Fibroblast of pulmonary artery (primary cell): ENCODE results near the gene CGN.
"Not testable (repeated sequence)": the region's sequence is repeated elsewhere in the genome, so short reads cannot be mapped to it uniquely, and the experiment has no call there.

Experiments
- DNase-seq: peaks from one replicate; pipeline ENCODE4 v3.0.0-alpha.2; 2010; ENCODE audit warnings: low read depth
- H3K4me3 ChIP-seq: replicated peaks from 2 replicates; pipeline ENCODE4 v1.5.1; 2011; ENCODE audit warnings: low read depth, mild to moderate bottlenecking, control low read depth, low read length, moderate library complexity
- TF ChIP-seq, protein P1 (sequence below): IDR thresholded peaks from 2 replicates; pipeline ENCODE4 v1.5.1; 2011; ENCODE audit warnings: mild to moderate bottlenecking, control low read depth, low read length, inconsistent platforms; ENCODE audit errors: missing control alignments

CGN gene

DNA sequence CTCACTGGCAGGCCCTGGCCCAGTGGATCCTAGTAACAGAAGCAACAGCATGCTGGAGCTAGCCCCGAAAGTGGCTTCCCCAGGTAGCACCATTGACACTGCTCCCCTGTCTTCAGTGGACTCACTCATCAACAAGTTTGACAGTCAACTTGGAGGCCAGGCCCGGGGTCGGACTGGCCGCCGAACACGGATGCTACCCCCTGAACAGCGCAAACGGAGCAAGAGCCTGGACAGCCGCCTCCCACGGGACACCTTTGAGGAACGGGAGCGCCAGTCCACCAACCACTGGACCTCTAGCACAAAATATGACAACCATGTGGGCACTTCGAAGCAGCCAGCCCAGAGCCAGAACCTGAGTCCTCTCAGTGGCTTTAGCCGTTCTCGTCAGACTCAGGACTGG, 7.7 kb downstream of the CGN start:
- no peak for DNase-seq
- TF ChIP-seq, protein P1, sequence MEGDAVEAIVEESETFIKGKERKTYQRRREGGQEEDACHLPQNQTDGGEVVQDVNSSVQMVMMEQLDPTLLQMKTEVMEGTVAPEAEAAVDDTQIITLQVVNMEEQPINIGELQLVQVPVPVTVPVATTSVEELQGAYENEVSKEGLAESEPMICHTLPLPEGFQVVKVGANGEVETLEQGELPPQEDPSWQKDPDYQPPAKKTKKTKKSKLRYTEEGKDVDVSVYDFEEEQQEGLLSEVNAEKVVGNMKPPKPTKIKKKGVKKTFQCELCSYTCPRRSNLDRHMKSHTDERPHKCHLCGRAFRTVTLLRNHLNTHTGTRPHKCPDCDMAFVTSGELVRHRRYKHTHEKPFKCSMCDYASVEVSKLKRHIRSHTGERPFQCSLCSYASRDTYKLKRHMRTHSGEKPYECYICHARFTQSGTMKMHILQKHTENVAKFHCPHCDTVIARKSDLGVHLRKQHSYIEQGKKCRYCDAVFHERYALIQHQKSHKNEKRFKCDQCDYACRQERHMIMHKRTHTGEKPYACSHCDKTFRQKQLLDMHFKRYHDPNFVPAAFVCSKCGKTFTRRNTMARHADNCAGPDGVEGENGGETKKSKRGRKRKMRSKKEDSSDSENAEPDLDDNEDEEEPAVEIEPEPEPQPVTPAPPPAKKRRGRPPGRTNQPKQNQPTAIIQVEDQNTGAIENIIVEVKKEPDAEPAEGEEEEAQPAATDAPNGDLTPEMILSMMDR: no peak
- no peak overlapping the region for H3K4me3 ChIP-seq

DNA sequence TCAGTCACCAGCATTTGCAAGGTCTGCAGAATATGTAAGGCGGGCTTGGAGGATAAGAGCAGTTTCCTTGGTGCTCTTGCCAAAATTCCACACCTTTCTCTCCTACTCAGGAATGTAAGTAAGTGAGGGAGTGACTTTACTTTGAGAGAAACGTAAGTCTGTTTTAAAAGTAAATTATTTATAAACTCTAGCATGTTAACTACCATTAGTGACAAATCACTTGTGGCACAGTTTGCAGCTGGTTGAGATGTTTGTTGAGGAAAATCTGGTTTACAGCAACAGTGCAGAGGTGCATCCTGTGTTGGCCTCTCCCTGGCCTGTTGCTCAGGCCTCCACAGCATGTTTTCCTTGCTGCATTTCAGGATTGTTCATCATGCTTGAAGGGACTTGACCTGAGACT, 8.5 kb downstream of the CGN start:
- DNase-seq: no peak
- no peak overlapping the region for H3K4me3 ChIP-seq
- TF ChIP-seq, protein P1: no peak

DNA sequence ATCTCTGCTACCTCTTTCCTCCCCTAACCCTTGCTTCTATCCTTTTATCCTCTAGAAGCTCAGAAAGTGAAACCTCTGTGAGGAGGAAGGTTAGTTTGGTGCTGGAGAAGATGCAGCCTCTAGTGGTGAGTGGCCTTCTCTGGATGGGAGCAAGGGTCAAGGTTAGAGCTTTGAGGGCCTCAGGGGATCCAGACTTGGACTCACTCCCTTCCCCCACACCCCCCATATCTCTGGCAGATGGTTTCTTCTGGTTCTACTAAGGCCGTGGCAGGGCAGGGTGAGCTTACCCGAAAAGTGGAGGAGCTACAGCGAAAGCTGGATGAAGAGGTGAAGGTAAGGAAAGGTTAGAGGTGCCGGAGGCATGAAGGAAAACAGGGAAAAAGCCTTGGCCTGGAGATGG, 9.2 kb downstream of the CGN start:
- TF ChIP-seq, protein P1: no peak
- DNase-seq: no peak
- no peak overlapping the region for H3K4me3 ChIP-seq

DNA sequence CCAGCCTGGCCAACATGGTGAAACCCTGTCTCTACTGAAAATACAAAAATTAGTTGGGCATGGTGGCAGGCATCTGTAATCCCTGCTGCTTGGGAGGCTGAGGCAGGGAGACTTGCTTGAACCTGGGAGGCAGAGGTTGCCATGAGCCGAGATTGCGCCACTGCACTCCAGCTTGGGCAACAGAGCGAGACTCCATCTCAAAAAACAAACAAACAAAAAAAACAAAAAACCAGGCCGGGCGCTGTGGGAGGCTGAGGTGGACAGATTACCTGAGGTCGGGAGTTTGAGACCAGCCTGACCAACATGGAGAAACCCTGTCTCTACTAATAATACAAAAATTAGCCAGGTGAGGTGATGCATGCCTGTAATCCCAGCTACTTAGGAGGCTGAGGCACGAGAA, 11.2 kb downstream of the CGN start:
- not testable (repeated sequence) for DNase-seq, H3K4me3 ChIP-seq

DNA sequence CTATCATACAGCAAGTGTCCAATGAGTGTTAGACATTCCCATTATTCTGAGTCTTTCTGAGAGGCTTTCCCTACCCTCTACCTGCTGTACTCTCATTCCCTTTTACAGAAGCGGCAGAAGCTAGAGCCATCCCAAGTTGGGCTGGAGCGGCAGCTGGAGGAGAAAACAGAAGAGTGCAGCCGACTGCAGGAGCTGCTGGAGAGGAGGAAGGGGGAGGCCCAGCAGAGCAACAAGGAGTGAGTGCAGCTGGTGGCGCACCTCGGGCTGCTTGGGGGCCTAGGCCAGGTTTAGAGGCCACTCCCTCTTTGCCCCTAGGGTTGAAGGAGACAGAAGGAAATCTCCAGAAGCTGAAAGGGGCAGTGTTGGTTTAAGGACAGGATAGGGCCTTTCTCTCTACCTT, 12.1 kb downstream of the CGN start:
- TF ChIP-seq, protein P1: no peak
- no peak overlapping the region for H3K4me3 ChIP-seq

DNA sequence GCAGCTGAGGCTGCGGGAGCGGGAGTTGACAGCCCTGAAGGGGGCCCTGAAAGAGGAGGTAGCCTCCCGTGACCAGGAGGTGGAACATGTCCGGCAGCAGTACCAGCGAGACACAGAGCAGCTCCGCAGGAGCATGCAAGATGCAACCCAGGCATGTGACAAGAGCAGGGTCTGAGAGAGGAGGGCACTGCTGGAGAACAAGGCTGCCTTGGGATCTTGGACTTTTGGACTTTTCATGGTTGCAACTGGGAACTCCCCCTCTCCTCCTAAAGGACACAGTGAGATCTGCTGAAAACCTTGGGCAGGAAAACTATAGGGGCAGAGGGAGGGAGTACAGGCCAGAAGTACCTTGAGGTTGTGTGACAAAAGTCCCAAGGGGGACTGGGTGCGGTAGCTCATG, 13.5 kb downstream of the CGN start:
- TF ChIP-seq, protein P1: no peak
- no peak for DNase-seq
- H3K4me3 ChIP-seq: no peak overlapping the region

More for the DNA sequence above, 12.1 kb downstream of the CGN start:
- DNase-seq: no peak

DNA sequence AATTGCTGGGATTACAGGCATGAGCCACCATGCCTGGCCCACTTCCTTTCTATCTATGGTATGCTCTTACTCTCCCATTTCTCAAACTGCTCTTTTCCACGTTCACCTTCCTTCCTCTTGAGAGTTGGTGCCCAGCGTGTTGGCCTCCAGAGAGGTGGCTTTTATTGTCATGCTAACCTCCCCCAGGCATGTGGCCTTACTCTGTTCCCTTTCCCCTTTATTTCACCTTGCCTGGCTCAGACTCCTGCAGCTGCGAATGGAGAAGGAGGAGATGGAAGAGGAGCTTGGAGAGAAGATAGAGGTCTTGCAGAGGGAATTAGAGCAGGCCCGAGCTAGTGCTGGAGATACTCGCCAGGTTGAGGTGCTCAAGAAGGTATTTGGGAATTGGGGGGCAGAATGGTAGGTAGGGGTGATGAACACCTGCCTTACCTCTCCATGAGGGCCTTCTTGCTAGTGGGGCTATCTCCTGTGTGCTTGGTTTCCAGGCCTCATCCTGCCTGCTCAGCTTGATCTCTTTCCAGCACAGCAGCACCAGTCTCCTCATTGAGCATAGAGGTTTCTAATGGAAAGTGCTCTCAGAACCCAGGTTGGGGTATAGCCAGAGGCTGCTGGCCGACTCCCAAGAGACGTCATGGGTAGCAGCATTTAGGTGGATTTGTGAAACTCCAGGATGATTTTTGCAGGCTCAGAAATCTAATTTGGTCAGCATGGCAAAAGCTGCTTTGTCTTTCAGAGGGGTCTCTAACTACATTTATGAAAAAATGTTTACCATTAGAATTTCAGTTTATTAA, 15.7 kb downstream of the CGN start:
- no peak overlapping the region for H3K4me3 ChIP-seq
- TF ChIP-seq, protein P1: no peak
- DNase-seq: no peak
